Testis (tissue), 3 donors: ENCODE results near the gene TAX1BP3. TPM values are rescaled to one million over a fixed set of nuclear protein-coding genes. Genes with fewer than 3 reads are reported as not detected.

ENCODE experiments used
- DNase-seq: peaks from one replicate; pipeline ENCODE4 v3.0.0-alpha.2; 2019
- H3K27ac ChIP-seq, 2 donors: fragments of 200-600 bp; sonication (generic); one replicate each; pipeline ENCODE4 v1.5.1; 2019
- H3K27me3 ChIP-seq: fragments of 200-600 bp; sonication (generic); one replicate; pipeline ENCODE4 v1.5.1; 2019
- H3K36me3 ChIP-seq: fragments of 200-600 bp; sonication (generic); one replicate; pipeline ENCODE4 v1.5.1; 2017; ENCODE audit warnings: low read depth; ENCODE audit errors: missing control alignments
- H3K4me1 ChIP-seq: fragments of 200-600 bp; sonication (generic); one replicate; pipeline ENCODE4 v1.5.1; 2019
- H3K4me3 ChIP-seq, 2 donors: fragments of 200-600 bp; sonication (generic); one replicate each; pipeline ENCODE4 v1.5.1; 2017 to 2019
- H3K9me3 ChIP-seq: fragments of 200-600 bp; sonication (generic); one replicate; pipeline ENCODE4 v1.5.1; 2017
- POLR2A ChIP-seq: fragments of 450-650 bp; IDR thresholded peaks from one replicate; pipeline ENCODE4 v1.6.1; 2017; ENCODE audit warnings: antibody characterized with exemption, mild to moderate bottlenecking, moderate library complexity
- WGBS, 2 donors: methylation state at CpG; one replicate each; pipeline ENCODE4 v1.1.5; 2018; 5-methylcytosine and 5-hydroxymethylcytosine counted together
- intact Hi-C: fragments of 100-400 bp; cut with DNase I; formaldehyde crosslinking; loops from one replicate; pipeline ENCODE4 v1.15.1; 2023; ENCODE audit warnings: low total_unique reads
- polyA plus RNA-seq: library from polyadenylated mRNA; stranded (reverse); fragments of 350-450 nt; fragmentation: Illumina TruSeq; extraction: RNeasy Lipid Tissue Mini Kit (QIAGEN cat#74804); gene quantifications from one replicate; pipeline ENCODE4 v1.2.3, GENCODE V29; 2014; ENCODE audit warnings: low read depth, low replicate concordance; ENCODE audit not compliant: insufficient read depth
- total RNA-seq, 2 donors: library from RNA; depleted of rRNA; stranded (reverse); fragments of >200 nt; gene quantifications; one replicate each; pipeline ENCODE4 v1.2.3, GENCODE V29; 2016
- TF ChIP-seq, protein P1 (sequence below), 3 experiments: fragments of 450-650 bp in 2 of 3; fragments of 200-600 bp in 1 of 3; sonication (generic) in 1 of 3; IDR thresholded peaks; one replicate each; pipeline ENCODE4 v1.5.1; 2016 to 2019; ENCODE audit warnings: antibody characterized with exemption in 3 of 3, mild to moderate bottlenecking in 2 of 3, moderate library complexity in 1 of 3

The TAX1BP3 gene
- total and polyA plus RNA-seq, 3 donors from 2014 or later: 93.6 to 212 (median 150) TPM

DNA sequence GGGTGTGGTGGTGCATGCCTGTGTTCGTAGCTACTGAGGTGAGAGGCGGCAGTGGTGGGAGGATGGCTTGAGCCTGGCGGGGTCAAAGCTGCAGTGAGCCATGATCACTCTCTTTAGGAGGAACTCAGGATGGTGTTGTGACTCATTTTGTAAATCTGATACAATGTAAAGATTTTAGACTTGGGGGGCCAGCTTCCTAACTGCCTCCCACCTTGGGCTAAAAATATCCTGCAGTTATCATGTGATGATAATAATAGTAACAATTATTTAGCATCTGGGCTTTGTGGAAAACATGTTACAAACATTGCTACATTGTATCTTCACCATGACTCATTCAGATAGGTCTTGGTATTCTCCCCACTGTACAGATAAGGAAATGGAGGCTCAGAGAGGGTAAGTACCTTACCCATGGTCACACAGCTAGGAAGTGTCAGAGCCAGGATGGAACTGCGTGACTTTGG, 24.5 kb downstream of the TAX1BP3 start:
- Histone ChIP-seq H3K4me3 (no peak overlapping the region), H3K27ac (no peak overlapping the region), H3K27me3 (no peaks in the 10 kb centered on the region), H3K36me3 (no peaks in the 10 kb centered on the region), H3K4me1 (peaks cover 14% of the 10 kb centered on the region), H3K9me3 (no peaks in the 10 kb centered on the region)
- peak; percentile 76 for DNase-seq
- TF ChIP-seq, protein P1, sequence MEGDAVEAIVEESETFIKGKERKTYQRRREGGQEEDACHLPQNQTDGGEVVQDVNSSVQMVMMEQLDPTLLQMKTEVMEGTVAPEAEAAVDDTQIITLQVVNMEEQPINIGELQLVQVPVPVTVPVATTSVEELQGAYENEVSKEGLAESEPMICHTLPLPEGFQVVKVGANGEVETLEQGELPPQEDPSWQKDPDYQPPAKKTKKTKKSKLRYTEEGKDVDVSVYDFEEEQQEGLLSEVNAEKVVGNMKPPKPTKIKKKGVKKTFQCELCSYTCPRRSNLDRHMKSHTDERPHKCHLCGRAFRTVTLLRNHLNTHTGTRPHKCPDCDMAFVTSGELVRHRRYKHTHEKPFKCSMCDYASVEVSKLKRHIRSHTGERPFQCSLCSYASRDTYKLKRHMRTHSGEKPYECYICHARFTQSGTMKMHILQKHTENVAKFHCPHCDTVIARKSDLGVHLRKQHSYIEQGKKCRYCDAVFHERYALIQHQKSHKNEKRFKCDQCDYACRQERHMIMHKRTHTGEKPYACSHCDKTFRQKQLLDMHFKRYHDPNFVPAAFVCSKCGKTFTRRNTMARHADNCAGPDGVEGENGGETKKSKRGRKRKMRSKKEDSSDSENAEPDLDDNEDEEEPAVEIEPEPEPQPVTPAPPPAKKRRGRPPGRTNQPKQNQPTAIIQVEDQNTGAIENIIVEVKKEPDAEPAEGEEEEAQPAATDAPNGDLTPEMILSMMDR (IDR thresholded peaks at IDR 0.05): no peak
- TF ChIP-seq POLR2A: no peak
- WGBS, 2 donors: 63 to 86% methylated on average over 4 of the region's 4 CpGs
- intact Hi-C loops: no loop called here

DNA sequence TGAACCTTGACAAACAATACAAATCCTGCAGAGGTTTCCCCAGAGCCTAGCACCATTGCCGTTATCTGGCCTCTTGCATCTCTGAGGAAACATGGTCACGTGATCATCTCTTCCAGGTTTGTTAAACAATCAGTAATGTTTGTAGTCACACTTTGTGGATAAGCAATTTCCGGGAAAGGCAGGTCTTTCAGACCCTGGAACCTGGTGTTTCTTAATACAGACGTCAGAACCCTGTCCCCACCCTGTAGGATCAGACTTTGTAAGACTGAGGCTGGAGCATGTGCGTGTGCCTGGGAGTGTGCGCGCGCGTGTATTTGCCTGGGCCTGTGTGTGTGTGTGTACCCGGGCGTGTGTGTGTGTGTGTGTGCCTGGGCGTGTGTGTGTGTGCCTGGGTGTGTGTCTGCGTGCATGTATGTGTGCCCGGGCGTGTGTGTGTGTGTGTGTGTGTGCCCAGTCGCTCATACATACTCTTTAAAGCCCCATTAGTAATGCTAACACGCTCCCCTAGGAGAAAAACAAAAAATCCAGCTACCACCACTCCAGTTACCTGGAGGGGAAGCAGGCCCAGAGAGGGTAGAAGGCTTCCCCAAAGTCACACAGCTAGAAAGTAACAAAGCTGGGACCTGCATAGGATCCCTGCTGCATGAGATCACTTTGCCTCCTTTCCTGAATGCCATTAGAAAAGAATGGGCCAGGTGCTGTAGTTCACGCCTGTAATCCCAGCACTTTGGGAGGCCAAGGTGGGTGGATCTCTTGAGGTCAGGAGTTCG, 26.5 kb downstream of the TAX1BP3 start:
- 73 to 92% methylated on average over 11 to 17 of the region's 19 CpGs for WGBS, 2 donors
- H3K27ac ChIP-seq: no peak overlapping the region
- H3K36me3 ChIP-seq: no peaks in the 10 kb centered on the region
- H3K4me1 ChIP-seq: peaks cover 19% of the 10 kb centered on the region
- H3K27me3 ChIP-seq: no peaks in the 10 kb centered on the region
- TF ChIP-seq, protein P1 (IDR thresholded peaks at IDR 0.05): no peak
- no peak for TF ChIP-seq POLR2A
- H3K9me3 ChIP-seq: no peaks in the 10 kb centered on the region
- intact Hi-C loops: no loop called here
- no peak overlapping the region for H3K4me3 ChIP-seq
- no peak for DNase-seq

DNA sequence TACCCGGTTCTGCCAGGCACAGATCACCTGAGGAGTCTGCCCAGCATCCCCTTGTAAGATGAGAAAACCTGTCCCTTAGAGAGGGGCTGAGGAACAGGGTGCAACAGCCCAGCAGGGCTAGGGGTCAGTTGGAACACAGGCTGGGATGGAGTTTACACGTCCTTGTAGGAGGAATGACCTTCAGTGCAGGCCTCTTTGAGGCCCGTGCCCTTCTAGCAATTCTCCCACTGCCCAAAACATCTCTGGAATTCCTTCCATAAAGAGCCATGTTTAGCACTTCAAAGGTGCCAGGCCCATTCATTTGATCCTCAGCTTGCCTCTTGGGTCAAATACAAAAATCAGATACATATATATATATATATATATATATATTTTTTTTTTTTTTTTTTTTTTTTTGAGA, 27.4 kb downstream of the TAX1BP3 start:
- no peak overlapping the region for H3K4me3 ChIP-seq
- no peaks in the 10 kb centered on the region for H3K9me3 ChIP-seq
- no peak overlapping the region for H3K27ac ChIP-seq
- H3K4me1 ChIP-seq: peaks cover 19% of the 10 kb centered on the region
- intact Hi-C loops: no loop called here
- no peak for TF ChIP-seq POLR2A
- TF ChIP-seq, protein P1 (IDR thresholded peaks at IDR 0.05): no peak
- no peaks in the 10 kb centered on the region for H3K27me3 ChIP-seq
- no peaks in the 10 kb centered on the region for H3K36me3 ChIP-seq
- 44% methylated on average over 3 of the region's 3 CpGs for WGBS, 2 donors
- DNase-seq: no peak

DNA sequence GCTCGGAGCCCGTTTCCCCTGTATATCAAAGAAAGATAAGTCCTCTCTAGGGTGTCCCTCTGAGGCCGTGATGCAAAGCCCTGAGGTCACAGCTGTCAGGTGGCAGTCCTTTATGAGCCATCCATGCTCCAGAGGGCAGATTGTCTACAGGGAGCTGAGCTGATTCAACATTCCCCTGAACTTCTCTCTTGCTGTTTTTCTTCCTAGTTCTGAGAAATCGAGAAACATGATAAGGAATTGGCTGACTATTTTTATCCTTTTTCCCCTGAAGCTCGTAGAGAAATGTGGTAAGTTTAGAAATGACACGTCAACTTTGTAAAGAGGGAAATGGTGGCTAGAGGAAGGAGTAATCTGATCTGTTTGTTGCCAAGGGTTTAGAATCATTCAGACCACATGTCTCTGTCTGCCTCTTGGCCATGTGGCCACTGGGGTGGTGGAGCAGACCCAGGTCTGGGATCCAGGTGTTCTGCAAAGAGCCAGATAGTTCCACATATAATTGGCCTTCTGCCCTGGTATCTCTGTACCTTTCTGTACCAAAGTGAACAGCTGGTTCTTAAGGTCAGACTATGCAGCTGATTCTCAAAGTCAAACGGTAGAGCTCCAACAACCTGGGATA, 28.3 kb downstream of the TAX1BP3 start:
- Histone ChIP-seq H3K4me1 (peaks cover 20% of the 10 kb centered on the region), H3K27me3 (no peaks in the 10 kb centered on the region), H3K36me3 (no peaks in the 10 kb centered on the region), H3K27ac (no peak overlapping the region), H3K4me3 (no peak overlapping the region), H3K9me3 (no peaks in the 10 kb centered on the region)
- 37 to 45% methylated on average over 7 of the region's 7 CpGs for WGBS, 2 donors
- DNase-seq: peak; percentile 37
- intact Hi-C loops: no loop called here
- TF ChIP-seq POLR2A: no peak
- TF ChIP-seq, protein P1 (IDR thresholded peaks at IDR 0.05): no peak
